Neural progenitor cell (in vitro differentiated cells): ENCODE results near the gene DYSF.

Experiments used
- CTCF ChIP-seq: fragments of 200-600 bp; sonication (generic); IDR thresholded peaks from 2 replicates; pipeline ENCODE4 v1.5.1; 2017; ENCODE audit warnings: antibody characterized with exemption, mild to moderate bottlenecking
- EZH2 ChIP-seq: fragments of 200-600 bp; sonication (generic); IDR thresholded peaks from 2 replicates; pipeline ENCODE4 v1.6.1; 2017; ENCODE audit warnings: antibody characterized with exemption, mild to moderate bottlenecking, moderate library complexity

- TF ChIP-seq CTCF, result no peak
- TF ChIP-seq EZH2, result no peak
Observed at GRCh38 chr2:71496156-71496770, 42.9 kb downstream of the DYSF start.
